Stomach (tissue), 4 donors: ENCODE results near the gene EHD4.

ENCODE experiments used
- EP300 ChIP-seq: sonication (generic); formaldehyde crosslinking; IDR thresholded peaks from one replicate; pipeline ENCODE4 v1.6.1; 2017; ENCODE audit warnings: antibody characterized with exemption
- POLR2A ChIP-seq, 4 donors: fragments of 450-650 bp; IDR thresholded peaks; one replicate each; pipeline ENCODE4 v1.6.1; 2016; ENCODE audit warnings: antibody characterized with exemption in 4 of 4, control low read depth in 2 of 4, mild to moderate bottlenecking in 1 of 4, moderate library complexity in 1 of 4
- POLR2AphosphoS5 ChIP-seq, 3 donors: sonication (generic); formaldehyde crosslinking; IDR thresholded peaks; one replicate each; pipeline ENCODE4 v1.6.1; 2016; ENCODE audit warnings: antibody characterized with exemption in 3 of 3
- TF ChIP-seq, protein P1 (sequence below), 7 experiments: fragments of 450-650 bp in 4 of 7; fragments of 200-600 bp in 3 of 7; sonication (generic) in 3 of 7; IDR thresholded peaks; one replicate each; pipeline ENCODE4 v1.5.1; 2016 to 2019; ENCODE audit warnings: antibody characterized with exemption in 7 of 7, control low read depth in 2 of 7, mild to moderate bottlenecking in 1 of 7

GRCh38 chr15:41851167-41851523, 121.2 kb downstream of the EHD4 start:
- TF ChIP-seq, protein P1, sequence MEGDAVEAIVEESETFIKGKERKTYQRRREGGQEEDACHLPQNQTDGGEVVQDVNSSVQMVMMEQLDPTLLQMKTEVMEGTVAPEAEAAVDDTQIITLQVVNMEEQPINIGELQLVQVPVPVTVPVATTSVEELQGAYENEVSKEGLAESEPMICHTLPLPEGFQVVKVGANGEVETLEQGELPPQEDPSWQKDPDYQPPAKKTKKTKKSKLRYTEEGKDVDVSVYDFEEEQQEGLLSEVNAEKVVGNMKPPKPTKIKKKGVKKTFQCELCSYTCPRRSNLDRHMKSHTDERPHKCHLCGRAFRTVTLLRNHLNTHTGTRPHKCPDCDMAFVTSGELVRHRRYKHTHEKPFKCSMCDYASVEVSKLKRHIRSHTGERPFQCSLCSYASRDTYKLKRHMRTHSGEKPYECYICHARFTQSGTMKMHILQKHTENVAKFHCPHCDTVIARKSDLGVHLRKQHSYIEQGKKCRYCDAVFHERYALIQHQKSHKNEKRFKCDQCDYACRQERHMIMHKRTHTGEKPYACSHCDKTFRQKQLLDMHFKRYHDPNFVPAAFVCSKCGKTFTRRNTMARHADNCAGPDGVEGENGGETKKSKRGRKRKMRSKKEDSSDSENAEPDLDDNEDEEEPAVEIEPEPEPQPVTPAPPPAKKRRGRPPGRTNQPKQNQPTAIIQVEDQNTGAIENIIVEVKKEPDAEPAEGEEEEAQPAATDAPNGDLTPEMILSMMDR (IDR thresholded peaks at IDR 0.05) = no peak
- TF ChIP-seq POLR2A (IDR thresholded peaks at IDR 0.05) = no peak
- no peak for TF ChIP-seq EP300
- TF ChIP-seq POLR2AphosphoS5 (IDR thresholded peaks at IDR 0.05) = no peak
